Stimulated activated CD4-positive, alpha-beta T cell treated with anti-CD3 and anti-CD28 coated beads, Interleukin-4, amount 100 ng/mL, for 48 hours (primary cell): ENCODE data around the gene NOP53.
A peak's percentile ranks its signal among the peaks of the same experiment; 100 is the strongest.
"Not testable (repeated sequence)": the region's sequence is repeated elsewhere in the genome, so short reads cannot be mapped to it uniquely, and the experiment has no call there.

ENCODE experiments used
- DNase-seq, 2 donors: peaks; one replicate each; pipeline ENCODE4 v3.0.0-alpha.2; 2020; ENCODE audit warnings: low read depth in 2 of 2

Gene NOP53

DNA sequence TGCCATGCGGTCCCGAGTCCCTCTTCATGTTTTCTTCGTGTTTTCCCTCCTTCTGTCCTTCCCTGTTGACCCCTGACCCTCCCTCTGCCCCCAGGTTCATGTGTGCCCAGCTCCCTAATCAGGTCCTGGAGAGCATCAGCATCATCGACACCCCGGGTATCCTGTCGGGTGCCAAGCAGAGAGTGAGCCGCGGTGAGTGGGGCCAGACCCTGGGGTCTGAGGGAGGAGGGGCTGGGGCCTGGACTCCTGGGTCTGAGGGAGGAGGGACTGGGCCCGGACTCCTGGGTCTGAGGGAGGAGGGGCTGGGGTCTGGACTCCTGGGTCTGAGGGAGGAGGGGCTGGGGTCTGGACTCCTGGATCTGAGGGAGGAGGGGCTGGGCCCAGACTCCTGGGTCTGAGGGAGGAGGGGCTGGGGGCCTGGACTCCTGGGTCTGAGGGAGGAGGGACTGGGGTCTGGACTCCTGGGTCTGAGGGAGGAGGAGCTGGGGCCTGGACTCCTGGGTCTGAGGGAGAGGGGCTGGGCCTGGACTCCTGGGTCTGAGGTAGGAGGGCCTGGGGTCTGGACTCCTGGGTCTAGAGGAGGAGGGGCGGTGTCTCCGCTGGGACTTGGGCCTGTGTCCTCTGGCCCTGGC lies 26.8 kb upstream of the NOP53 start:
- not testable (repeated sequence) for DNase-seq

DNA sequence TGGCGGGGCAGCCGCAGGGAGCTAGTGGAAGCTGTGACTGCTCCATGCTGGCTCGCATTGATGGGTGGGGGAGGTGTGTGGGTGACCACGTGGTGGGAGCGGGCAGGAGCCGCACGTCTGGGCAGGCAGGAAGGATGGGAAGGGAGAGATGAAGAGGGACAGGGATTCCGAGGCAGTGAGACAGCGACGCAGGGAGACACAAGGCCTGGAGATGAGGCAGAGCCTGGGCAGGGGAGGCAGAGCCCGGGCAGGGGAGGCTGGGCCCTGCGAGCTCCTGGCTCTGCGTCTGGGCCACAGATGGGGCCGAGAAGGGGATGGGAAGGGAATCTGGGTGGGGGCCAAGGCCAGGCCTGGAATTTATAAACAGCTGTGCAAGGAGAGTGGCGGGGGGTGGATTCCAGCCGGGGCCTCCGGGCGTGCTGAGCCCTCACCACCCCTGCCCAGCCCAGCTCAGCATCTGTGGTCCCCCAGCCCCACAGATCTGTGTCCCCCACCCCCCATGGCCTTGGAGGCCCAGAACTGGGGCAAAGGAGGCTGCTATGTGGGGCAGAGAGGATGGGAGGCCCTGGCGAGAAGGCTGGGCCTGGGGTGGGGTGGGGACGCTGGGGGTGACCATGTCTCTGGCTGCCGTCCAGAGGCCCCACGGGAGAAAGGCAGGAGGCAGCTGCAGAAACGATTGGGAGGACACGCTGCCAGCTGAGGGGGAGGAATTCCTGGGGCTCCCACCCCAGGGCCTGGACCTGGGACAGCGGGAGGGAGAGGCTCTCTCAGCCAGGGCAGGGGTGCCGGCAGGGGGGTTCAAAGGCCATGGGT lies 26.1 kb upstream of the NOP53 start:
- DNase-seq = no peak

DNA sequence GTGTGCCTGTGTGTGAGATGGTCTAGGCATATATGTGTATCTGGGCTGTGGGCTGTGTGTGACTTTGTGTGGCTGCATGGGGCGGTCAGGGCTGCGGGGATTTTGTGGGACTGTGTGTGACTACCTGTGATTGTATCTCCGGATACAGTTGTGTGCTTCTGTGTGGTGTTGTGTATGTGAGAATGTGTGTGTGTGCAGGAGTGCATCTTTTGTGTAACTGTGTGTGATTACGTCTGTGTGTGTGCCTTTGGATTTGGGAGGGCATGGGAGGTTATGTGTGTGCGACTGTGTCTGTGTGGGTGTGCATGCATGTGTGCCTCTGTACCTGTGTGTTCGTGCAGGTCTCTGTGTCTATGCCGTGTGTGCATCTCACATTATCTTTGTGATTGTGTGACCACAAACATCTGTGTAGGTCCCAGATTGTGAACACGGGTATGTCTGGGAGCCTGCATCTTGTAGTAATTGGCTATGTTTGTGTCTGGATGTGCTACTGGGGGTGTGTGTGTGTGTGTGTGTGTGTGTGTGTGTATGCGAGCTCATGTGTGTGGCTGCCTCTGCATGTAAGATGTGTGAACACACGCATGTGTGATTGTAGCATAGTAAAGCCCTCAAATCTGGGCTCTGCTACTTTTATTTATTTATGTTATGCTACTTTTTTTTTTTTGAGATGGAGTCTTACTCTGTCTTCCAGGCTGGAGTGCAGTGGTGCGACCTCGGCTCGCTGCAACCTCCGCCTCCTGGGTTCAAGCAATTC lies 24.5 kb upstream of the NOP53 start:
- DNase-seq = no peak

DNA sequence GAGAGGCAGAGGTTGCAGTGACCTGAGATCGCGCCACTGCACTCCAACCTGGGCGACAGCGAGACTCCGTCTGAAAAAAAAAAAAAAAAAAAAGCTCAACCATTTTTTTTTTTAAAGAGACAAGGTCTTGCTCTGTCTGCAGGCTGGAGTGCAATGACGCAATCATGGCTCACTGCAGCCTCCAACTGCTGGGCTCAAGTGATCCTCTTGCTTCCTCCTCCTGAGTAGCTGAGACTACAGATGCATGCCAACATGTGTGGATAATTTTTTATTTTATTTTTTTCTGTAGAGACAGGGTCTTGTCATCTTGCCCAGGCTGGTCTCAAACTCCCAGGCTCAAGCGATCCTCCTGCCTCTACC lies 21.8 kb upstream of the NOP53 start:
- no peak for DNase-seq

DNA sequence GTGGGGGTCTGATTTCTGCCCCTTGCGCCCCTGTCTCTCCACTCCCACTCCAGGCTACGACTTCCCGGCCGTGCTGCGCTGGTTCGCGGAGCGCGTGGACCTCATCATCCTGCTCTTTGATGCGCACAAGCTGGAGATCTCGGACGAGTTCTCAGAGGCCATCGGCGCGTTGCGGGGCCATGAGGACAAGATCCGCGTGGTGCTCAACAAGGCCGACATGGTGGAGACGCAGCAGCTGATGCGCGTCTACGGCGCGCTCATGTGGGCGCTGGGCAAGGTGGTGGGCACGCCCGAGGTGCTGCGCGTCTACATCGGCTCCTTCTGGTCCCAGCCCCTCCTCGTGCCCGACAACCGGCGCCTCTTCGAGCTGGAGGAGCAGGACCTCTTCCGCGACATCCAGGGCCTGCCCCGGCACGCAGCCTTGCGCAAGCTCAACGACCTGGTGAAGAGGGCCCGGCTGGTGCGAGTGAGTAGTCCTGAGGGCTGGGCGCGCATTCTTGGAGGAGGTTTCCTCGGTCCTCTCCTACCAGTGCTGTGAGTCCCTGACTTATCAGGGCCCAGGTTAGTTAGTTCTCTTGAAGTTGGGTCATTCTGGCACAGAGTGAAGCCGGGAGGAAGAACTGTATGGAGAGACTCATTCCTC lies 19.5 kb upstream of the NOP53 start:
- no peak for DNase-seq

- no peak for DNase-seq
These were observed 18.9 kb upstream of the NOP53 start for GRCh38 chr19:47726467-47726866.

DNA sequence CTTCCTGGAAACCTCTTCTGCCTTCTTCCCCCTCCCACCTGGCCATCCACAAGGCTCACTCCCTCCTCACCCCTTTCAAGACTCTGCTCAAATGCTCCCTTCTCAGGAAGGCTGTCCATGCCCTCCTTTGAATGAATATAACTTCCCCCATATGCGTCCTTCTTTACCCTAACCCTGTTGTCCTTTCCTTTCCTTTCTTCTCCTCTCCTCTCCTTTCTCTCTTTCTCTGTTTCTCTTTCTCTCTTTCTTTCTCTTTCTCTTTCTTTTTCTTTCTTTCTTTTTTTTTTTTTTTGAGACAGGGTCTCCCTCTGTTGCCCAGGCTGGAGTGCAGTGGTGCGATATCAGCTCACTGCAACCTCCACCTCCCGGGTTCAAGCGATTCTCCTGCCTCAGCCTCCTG lies 17.1 kb upstream of the NOP53 start:
- DNase-seq = not testable (repeated sequence)

GRCh38 chr19:47729468-47729798 lies 15.9 kb upstream of the NOP53 start:
- no peak for DNase-seq

DNA sequence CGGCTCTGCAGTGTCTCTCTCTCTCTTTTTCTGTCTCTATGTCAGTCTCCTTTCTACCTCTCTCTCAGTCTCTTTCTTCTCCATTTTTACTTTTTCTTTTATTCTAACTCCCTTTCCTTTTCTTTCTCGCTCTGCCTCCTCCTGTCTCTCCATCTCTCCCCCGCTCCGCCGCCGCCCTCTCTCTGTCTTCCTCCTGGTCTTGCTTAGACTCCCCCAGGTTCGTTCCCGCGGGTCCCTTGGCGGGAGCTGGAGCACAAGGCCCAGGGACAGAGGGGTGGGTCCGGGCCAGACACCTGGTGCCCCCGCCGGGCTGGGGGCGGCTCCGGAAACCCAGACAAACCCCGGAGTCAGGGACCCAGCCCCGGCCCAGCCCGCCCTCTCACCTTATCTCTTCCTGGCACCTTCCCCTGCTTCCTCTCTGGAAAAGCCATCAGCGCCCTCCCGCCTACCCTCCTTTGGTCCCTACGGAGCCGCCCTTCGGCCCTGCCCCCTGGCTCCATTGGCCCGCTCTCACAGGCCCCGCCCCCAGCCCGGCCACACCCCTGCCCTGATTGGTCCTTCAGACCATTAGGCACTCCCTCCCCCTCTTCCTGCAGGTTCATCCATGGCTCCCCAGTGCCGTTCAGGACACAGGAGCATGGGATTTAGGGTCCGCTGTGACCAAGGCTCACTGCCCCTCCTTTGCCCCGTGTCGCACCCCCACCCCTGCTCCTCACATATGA lies 15.4 kb upstream of the NOP53 start:
- peak; percentile 70 to 75 for DNase-seq

DNA sequence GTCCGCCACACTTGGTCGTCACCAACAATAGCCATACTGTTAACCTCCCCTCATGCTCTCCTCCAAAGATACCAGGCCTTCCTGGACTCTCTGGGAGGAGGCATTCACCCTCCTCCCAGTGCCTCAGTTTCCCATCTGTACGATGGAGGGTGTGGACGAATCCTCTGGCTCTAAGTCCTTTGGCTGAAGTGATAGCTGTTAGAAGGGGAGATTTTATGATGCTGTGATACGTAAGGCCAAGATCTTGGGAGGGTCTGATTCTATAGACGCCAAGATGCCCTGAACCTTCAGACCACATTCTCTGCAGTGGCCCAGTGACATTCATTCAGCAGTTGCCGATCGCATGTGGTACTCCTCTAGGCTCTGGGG lies 14.8 kb upstream of the NOP53 start:
- DNase-seq = no peak

GRCh38 chr19:47730910-47731309 lies 14.4 kb upstream of the NOP53 start:
- DNase-seq = no peak

DNA sequence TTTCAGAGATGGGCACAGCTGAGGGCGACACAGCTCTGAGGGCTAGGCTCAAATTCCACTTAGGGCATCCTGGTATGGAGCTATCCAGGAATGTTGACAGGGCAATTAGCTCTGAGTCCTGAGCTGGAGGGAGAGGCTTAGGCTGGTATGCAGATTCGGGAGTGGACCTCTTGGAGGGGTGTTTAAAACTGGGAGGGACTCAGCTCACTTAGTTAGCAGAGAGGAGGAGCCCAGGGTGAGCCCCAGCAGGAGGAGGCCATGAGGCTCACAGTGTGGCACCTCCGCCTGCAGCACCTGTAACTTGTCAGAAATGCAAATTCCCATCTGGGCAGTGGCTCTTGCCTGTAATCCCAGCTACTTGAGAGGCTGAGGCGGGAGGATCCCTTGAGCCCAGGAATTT lies 10.2 kb upstream of the NOP53 start:
- DNase-seq = no peak

GRCh38 chr19:47740866-47741519 lies 4.4 kb upstream of the NOP53 start:
- DNase-seq = no peak

DNA sequence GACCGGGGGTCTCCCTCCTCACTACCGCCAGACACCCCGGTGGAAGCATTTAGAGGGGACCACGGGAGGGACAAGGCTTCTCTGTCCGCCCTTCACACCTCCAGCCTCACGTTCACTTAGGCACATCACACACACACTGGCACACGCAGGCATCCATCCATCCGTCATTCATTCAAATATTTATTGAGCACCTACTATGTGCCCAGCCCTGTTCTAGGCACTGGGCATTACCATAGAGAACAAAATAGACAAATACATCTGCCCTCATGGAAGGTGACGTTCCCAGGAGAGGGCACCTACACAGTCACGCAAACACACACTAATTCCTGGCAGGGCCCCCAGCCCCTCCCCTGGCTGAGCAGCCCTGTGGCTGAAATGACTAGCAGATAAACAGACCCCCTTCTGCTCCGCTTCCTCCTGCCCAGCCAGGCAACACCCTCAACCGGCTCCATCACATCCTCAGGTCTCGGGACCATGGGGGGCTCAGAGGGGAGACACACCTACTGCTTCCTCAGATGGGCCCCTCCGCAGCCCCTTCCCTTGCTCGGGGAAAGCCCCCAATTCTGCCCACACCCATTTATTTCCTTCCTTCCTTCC lies 3.7 kb upstream of the NOP53 start:
- DNase-seq = no peak

DNA sequence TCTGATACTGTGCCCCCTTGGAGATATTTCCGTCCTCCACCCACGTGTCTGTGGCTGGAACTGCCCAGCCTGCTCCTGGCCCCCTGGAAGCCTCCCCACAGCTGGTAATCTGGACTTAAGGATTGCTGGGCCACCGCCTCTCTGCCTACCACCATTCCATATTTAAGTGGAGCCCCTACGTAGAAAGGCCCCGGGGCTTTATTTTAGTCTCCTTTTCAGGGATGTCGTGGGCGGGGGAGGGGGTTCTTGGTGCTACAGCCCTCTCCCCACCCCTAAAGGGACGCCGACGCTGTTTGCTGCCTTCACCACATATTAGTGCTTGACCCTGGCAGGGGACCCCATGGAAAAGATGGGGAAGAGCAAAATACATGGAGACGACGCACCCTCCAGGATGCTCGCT lies 2.7 kb upstream of the NOP53 start:
- no peak for DNase-seq

DNA sequence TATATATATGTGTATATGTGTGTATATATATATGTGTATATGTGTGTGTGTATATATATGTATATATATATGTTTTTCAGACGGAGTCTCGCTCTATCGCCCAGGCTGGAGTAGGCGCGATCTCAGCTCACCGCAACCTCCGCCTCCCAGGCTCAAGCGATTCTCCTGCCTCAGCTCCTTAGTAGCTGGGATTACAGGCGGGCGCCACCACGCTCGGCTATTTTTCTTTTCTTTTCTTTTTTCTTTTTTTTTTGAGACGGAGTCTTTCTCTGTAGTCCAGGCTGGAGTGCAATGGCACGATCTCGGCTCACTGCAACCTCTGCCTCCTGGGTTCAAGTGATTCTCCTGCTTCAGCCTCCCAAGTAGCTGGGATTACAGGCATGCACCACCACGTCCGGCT lies 783 bp downstream of the NOP53 start:
- not testable (repeated sequence) for DNase-seq

- no peak for DNase-seq
These were observed 4.0 kb downstream of the NOP53 start for GRCh38 chr19:47749326-47749725.

DNA sequence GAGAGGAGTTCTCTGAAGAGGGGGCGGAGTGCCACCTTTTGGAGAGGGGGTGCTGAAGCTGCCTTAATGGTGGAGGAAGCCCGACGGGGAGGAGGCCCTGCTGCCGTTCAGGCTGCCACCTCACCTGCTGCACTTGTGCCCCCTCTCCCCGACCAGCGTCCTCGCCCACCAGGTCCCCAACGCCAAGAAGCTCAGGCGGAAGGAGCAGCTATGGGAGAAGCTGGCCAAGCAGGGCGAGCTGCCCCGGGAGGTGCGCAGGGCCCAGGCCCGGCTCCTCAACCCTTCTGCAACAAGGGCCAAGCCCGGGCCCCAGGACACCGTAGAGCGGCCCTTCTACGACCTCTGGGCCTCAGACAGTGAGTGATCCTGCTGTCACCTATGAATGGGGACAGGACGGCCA lies 5.4 kb downstream of the NOP53 start:
- DNase-seq = no peak

- DNase-seq = no peak
These were observed 7.3 kb downstream of the NOP53 start for GRCh38 chr19:47752440-47753211.
